MCF 10A (cell line): ENCODE data around the gene ZSWIM6. TPM values are rescaled to one million over a fixed set of nuclear protein-coding genes. Genes with fewer than 3 reads are reported as not detected.

Source experiments
- BruUV-seq: library from RNA; stranded (reverse); fragments of 400-500 nt; replicated peaks from 2 replicates; lab custom pipeline; 2021; lab: Mats Ljungman, UMichigan
- CTCF ChIA-PET: fragments of 300-600 bp; sonication (Branson Sonifier 250); formaldehyde crosslinking; extraction: SDS; loops from one replicate; lab custom pipeline; 2021; ENCODE audit warnings: antibody characterized with exemption, inconsistent platforms; lab: Yijun Ruan, JAX
- POLR2A ChIA-PET: fragments of 300-600, 350-650 bp; sonication (Branson Sonifier 250); formaldehyde crosslinking; extraction: SDS; loops from one replicate; lab custom pipeline; 2020; ENCODE audit warnings: antibody characterized with exemption, inconsistent platforms; lab: Yijun Ruan, JAX
- DNase-seq: peaks from one replicate; pipeline ENCODE4 v3.0.0-alpha.2; 2018; ENCODE audit not compliant: unreplicated experiment
- H3K27ac Mint-ChIP-seq: one replicate; pipeline ENCODE4 v1.8.0; 2022; ENCODE audit warnings: mild to moderate bottlenecking, low read depth, mixed read lengths; ENCODE audit not compliant: unreplicated experiment
- H3K27me3 Mint-ChIP-seq: one replicate; pipeline ENCODE4 v1.8.0; 2022; ENCODE audit warnings: mixed read lengths; ENCODE audit not compliant: insufficient read depth, unreplicated experiment
- H3K36me3 Mint-ChIP-seq: one replicate; pipeline ENCODE4 v1.8.0; 2022; ENCODE audit warnings: mild to moderate bottlenecking, moderate library complexity, mixed read lengths; ENCODE audit not compliant: insufficient read depth, unreplicated experiment
- H3K4me1 Mint-ChIP-seq: one replicate; pipeline ENCODE4 v1.8.0; 2022; ENCODE audit warnings: mixed read lengths; ENCODE audit not compliant: insufficient read depth, unreplicated experiment
- H3K4me3 Mint-ChIP-seq: one replicate; pipeline ENCODE4 v1.8.0; 2022; ENCODE audit warnings: mild to moderate bottlenecking, moderate library complexity, mixed read lengths; ENCODE audit not compliant: unreplicated experiment
- H3K9me3 Mint-ChIP-seq: one replicate; pipeline ENCODE4 v1.8.0; 2022; ENCODE audit warnings: mixed read lengths; ENCODE audit not compliant: unreplicated experiment
- CTCF ChIP-seq: fragments of 200-600 bp; IDR thresholded peaks from one replicate; pipeline ENCODE4 v1.8.0; 2022; ENCODE audit warnings: antibody characterized with exemption, mild to moderate bottlenecking; ENCODE audit not compliant: unreplicated experiment
- intact Hi-C: fragments of 100-400 bp; cut with micrococcal nuclease; formaldehyde crosslinking; loops from 2 replicates; pipeline ENCODE4 v1.14.1; 2022
- total RNA-seq: library from RNA; stranded (reverse); gene quantifications from 2 replicates; pipeline ENCODE4 v1.2.3, GENCODE V29; 2022

The ZSWIM6 gene
- total RNA-seq, 1 experiment from 2014 or later = 12.0 TPM

- Mint-ChIP-seq H3K36me3 (no peaks in the 10 kb centered on the region), H3K27me3 (no peaks in the 10 kb centered on the region), H3K27ac (no peak overlapping the region), H3K9me3 (no peaks in the 10 kb centered on the region), H3K4me1 (peaks cover 11% of the 10 kb centered on the region), H3K4me3 (no peak overlapping the region)
- intact Hi-C loops = no loop called here
- TF ChIP-seq CTCF = no peak
- ChIA-PET POLR2A (interaction anchor here (0.7 to 1.2 kb wide), 3 partner anchors 8 to 191 kb away, joined by 3 to 4 read pairs (median 3); no protein-coding TSS in a partner anchor), CTCF (interaction anchor here (1.7 kb wide), 1 partner anchor 304 kb away, joined by 5 read pairs; no protein-coding TSS in a partner anchor)
- no peak for DNase-seq
- no TSS peak for BruUV-seq
These were observed 22.1 kb downstream of the ZSWIM6 start for GRCh38 chr5:61354199-61354598.

GRCh38 chr5:61357745-61358144 lies 25.7 kb downstream of the ZSWIM6 start:
- peak; percentile 51 for DNase-seq
- Mint-ChIP-seq H3K4me3 (no peak overlapping the region), H3K36me3 (no peaks in the 10 kb centered on the region), H3K9me3 (no peaks in the 10 kb centered on the region), H3K4me1 (peaks cover 14% of the 10 kb centered on the region), H3K27me3 (no peaks in the 10 kb centered on the region), H3K27ac (no peak overlapping the region)
- BruUV-seq = no TSS peak
- peak; percentile 49 for TF ChIP-seq CTCF
- POLR2A ChIA-PET = interaction anchor here (1.4 kb wide), 1 partner anchor 51 kb away, joined by 3 read pairs; no protein-coding TSS in a partner anchor
- intact Hi-C loops = no loop called here
- CTCF ChIA-PET = interaction anchor here (0.6 to 1.5 kb wide), 6 partner anchors 10 to 561 kb away, joined by 3 to 4 read pairs (median 3); no protein-coding TSS in a partner anchor

- peak; percentile 33 for DNase-seq
- ChIA-PET CTCF (interaction anchor here (0.6 to 0.7 kb wide), 3 partner anchors 33 to 333 kb away, joined by 3 read pairs; no protein-coding TSS in a partner anchor), POLR2A (interaction anchor here (0.8 to 1.1 kb wide), 2 partner anchors 9 to 31 kb away, joined by 3 read pairs; partner anchors contain the start of gene ZSWIM6)
- H3K27me3 Mint-ChIP-seq = no peaks in the 10 kb centered on the region
- H3K4me1 Mint-ChIP-seq = peaks cover 10% of the 10 kb centered on the region
- BruUV-seq = no TSS peak
- no peak overlapping the region for H3K4me3 Mint-ChIP-seq
- H3K36me3 Mint-ChIP-seq = no peaks in the 10 kb centered on the region
- no peak overlapping the region for H3K27ac Mint-ChIP-seq
- H3K9me3 Mint-ChIP-seq = no peaks in the 10 kb centered on the region
- intact Hi-C loops = no loop called here
- no peak for TF ChIP-seq CTCF
These were observed 30.8 kb downstream of the ZSWIM6 start for GRCh38 chr5:61362796-61363368.

GRCh38 chr5:61363401-61364114 lies 31.5 kb downstream of the ZSWIM6 start:
- H3K27ac Mint-ChIP-seq = no peak overlapping the region

More at GRCh38 chr5:61363401-61364114, 31.5 kb downstream of the ZSWIM6 start:
- no peak overlapping the region for H3K4me3 Mint-ChIP-seq
- no peaks in the 10 kb centered on the region for H3K27me3 Mint-ChIP-seq
- no peak for TF ChIP-seq CTCF
- CTCF ChIA-PET = interaction anchor here (0.7 to 1.2 kb wide), 2 partner anchors 10 to 45 kb away, joined by 3 read pairs; no protein-coding TSS in a partner anchor
- peaks cover 10% of the 10 kb centered on the region for H3K4me1 Mint-ChIP-seq
- POLR2A ChIA-PET = interaction anchor here (0.8 kb wide), 1 partner anchor 32 kb away, joined by 3 read pairs; the partner anchor contains the start of gene ZSWIM6
- no peak for DNase-seq
- H3K9me3 Mint-ChIP-seq = no peaks in the 10 kb centered on the region
- no peaks in the 10 kb centered on the region for H3K36me3 Mint-ChIP-seq
- intact Hi-C loops = no loop called here
- BruUV-seq = no TSS peak
